ENCODE results near the gene SPNS2. TPM values are rescaled to one million over a fixed set of nuclear protein-coding genes. Genes with fewer than 3 reads are reported as not detected.

SPNS2 gene
- total RNA-seq, 1 experiment from 2014 or later: 2.6 TPM

DNA sequence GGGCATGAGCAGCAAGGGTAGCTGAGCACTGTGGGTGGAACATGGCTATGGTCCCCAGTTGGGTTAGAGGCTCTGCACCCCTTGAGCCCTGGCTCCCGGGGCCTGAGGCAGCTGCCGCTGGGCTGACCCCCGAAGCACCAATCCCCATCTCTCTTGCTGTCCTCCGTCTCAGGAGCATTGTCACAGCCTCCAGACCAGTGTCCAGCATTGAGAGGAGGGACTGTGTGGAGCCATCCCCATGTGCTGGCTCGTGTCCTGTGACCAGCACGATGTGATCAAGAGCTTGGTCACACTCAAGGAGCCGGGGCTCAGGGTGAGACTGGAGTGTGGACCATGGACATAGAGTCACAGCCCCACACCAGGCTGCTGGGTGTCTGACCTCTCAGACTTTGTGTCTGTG is 88.5 kb downstream of the SPNS2 start:
- Histone ChIP-seq H4K20me1 (ENCODE audit: low read length) (no peaks in the 10 kb centered on the region), H3K9ac (ENCODE audit: low read length) (no peak overlapping the region), H3F3A (ENCODE audit: low read length, unreplicated experiment) (no peaks in the 10 kb centered on the region), H3K27ac (ENCODE audit: low read length) (no peak overlapping the region), H3K79me2 (ENCODE audit: low read length) (no peaks in the 10 kb centered on the region), H2AFZ (ENCODE audit: low read length) (no peak overlapping the region), H3K36me3 (ENCODE audit: low read depth, low read length) (no peaks in the 10 kb centered on the region), H3K4me2 (ENCODE audit: low read length) (no peak overlapping the region), H3K9me2 (replicated peaks; ENCODE audit: low read length) (no peaks in the 10 kb centered on the region), H3K4me1 (ENCODE audit: insufficient read depth, low read length) (no peaks in the 10 kb centered on the region), H3K27me3 (ENCODE audit: low read length) (peaks cover 36% of the 10 kb centered on the region), H3K4me3 (ENCODE audit: low read length) (no peak overlapping the region), H3K9me3 (ENCODE audit: low read length) (no peaks in the 10 kb centered on the region)
- ChIA-PET CTCF (no interaction called here), POLR2A (ENCODE audit: unreplicated experiment) (no interaction called here)
- intact Hi-C loops (cut with micrococcal nuclease): no loop called here
- DNase-seq: no peak
- TF ChIP-seq, protein P1, sequence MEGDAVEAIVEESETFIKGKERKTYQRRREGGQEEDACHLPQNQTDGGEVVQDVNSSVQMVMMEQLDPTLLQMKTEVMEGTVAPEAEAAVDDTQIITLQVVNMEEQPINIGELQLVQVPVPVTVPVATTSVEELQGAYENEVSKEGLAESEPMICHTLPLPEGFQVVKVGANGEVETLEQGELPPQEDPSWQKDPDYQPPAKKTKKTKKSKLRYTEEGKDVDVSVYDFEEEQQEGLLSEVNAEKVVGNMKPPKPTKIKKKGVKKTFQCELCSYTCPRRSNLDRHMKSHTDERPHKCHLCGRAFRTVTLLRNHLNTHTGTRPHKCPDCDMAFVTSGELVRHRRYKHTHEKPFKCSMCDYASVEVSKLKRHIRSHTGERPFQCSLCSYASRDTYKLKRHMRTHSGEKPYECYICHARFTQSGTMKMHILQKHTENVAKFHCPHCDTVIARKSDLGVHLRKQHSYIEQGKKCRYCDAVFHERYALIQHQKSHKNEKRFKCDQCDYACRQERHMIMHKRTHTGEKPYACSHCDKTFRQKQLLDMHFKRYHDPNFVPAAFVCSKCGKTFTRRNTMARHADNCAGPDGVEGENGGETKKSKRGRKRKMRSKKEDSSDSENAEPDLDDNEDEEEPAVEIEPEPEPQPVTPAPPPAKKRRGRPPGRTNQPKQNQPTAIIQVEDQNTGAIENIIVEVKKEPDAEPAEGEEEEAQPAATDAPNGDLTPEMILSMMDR (conservative IDR thresholded peaks at IDR 0.05; ENCODE audit: low read depth, low read length): no peak
- no peak for TF ChIP-seq EZH2phosphoT487 (IDR thresholded peaks at IDR 0.05; ENCODE audit: borderline replicate concordance, low read length)
- no peak for TF ChIP-seq EZH2 (IDR thresholded peaks at IDR 0.05; ENCODE audit: low read length, unreplicated experiment)
- BruUV-seq (replicated peaks): no TSS peak
- ATAC-seq: no peak

DNA sequence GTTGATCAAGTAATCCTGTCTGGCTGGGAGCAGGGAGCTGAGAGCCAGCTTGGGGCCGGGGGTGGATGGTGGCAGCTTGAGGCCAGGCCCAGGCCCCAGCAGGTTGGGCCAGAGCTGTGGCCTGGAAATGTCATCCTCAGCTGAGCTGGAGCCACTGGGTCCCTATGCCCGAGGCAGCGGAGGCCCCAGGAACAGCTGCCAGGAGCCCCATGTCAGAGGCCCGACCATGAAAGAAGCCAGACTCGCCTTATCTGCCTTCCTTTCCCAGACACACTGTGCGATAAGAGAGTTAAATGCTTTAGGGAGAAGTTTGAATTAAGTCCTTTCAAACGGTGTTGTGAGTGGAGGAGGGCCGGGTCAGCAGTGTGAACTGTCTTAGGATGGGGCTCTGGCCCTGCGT is 89.1 kb downstream of the SPNS2 start:
- Histone ChIP-seq H3K4me3 (ENCODE audit: low read length) (no peak overlapping the region), H3K27me3 (ENCODE audit: low read length) (peaks cover 32% of the 10 kb centered on the region), H2AFZ (ENCODE audit: low read length) (no peak overlapping the region), H3F3A (ENCODE audit: low read length, unreplicated experiment) (no peaks in the 10 kb centered on the region), H3K36me3 (ENCODE audit: low read depth, low read length) (no peaks in the 10 kb centered on the region), H3K9me3 (ENCODE audit: low read length) (no peaks in the 10 kb centered on the region), H3K9ac (ENCODE audit: low read length) (no peak overlapping the region), H4K20me1 (ENCODE audit: low read length) (no peaks in the 10 kb centered on the region), H3K27ac (ENCODE audit: low read length) (no peak overlapping the region), H3K4me1 (ENCODE audit: insufficient read depth, low read length) (no peaks in the 10 kb centered on the region), H3K4me2 (ENCODE audit: low read length) (no peak overlapping the region), H3K9me2 (replicated peaks; ENCODE audit: low read length) (no peaks in the 10 kb centered on the region), H3K79me2 (ENCODE audit: low read length) (no peaks in the 10 kb centered on the region)
- no TSS peak for BruUV-seq (replicated peaks)
- DNase-seq (no peak), ATAC-seq (no peak)
- CTCF ChIA-PET: no interaction called here
- intact Hi-C loops (cut with micrococcal nuclease): no loop called here
- POLR2A ChIA-PET (ENCODE audit: unreplicated experiment): no interaction called here
- TF ChIP-seq EZH2phosphoT487 (IDR thresholded peaks at IDR 0.05; ENCODE audit: borderline replicate concordance, low read length): no peak
- TF ChIP-seq, protein P1 (conservative IDR thresholded peaks at IDR 0.05; ENCODE audit: low read depth, low read length): no peak
- TF ChIP-seq EZH2 (IDR thresholded peaks at IDR 0.05; ENCODE audit: low read length, unreplicated experiment): no peak

DNA sequence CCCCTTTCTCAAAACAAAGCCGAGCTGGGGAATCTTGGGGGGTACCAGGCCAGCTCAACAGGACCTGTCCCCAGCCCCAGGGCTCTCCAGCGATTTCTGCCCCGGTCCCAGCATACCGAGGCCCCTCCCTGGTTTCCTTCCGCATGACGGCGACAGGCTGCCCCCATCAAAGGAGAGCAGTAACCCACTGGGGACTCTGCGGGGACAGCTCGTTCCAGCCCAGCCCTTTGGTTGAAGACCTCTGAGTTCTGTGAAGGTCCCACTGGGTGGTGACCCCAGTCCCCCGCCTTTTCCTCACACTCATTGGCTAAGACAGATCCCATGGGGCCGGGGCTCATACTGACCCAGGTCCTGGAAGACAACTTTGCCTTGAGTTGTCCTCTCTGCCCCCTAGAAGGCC is 89.7 kb downstream of the SPNS2 start:
- H3F3A ChIP-seq (ENCODE audit: low read length, unreplicated experiment): no peaks in the 10 kb centered on the region
- TF ChIP-seq, protein P1 (conservative IDR thresholded peaks at IDR 0.05; ENCODE audit: low read depth, low read length): no peak
- no peak for TF ChIP-seq EZH2 (IDR thresholded peaks at IDR 0.05; ENCODE audit: low read length, unreplicated experiment)
- no TSS peak for BruUV-seq (replicated peaks)
- H3K4me3 ChIP-seq (ENCODE audit: low read length): no peak overlapping the region
- H3K9ac ChIP-seq (ENCODE audit: low read length): no peak overlapping the region
- intact Hi-C loops (cut with micrococcal nuclease): no loop called here
- CTCF ChIA-PET: no interaction called here
- DNase-seq: no peak
- H3K9me2 ChIP-seq (replicated peaks; ENCODE audit: low read length): no peaks in the 10 kb centered on the region
- H3K4me2 ChIP-seq (ENCODE audit: low read length): no peak overlapping the region
- H3K27ac ChIP-seq (ENCODE audit: low read length): no peak overlapping the region
- no peaks in the 10 kb centered on the region for H3K79me2 ChIP-seq (ENCODE audit: low read length)
- no peak for ATAC-seq
- H3K27me3 ChIP-seq (ENCODE audit: low read length): peaks cover 26% of the 10 kb centered on the region
- H4K20me1 ChIP-seq (ENCODE audit: low read length): no peaks in the 10 kb centered on the region
- no peaks in the 10 kb centered on the region for H3K9me3 ChIP-seq (ENCODE audit: low read length)
- POLR2A ChIA-PET (ENCODE audit: unreplicated experiment): no interaction called here
- H3K36me3 ChIP-seq (ENCODE audit: low read depth, low read length): no peaks in the 10 kb centered on the region
- no peaks in the 10 kb centered on the region for H3K4me1 ChIP-seq (ENCODE audit: insufficient read depth, low read length)
- H2AFZ ChIP-seq (ENCODE audit: low read length): no peak overlapping the region

Other genes with a start within 250 kb of the SPNS2 start
- 18.5 and 29.4 TPM in 2 replicates for gene ANKFY1, start 234.9 kb upstream of the SPNS2 start, total RNA-seq (2014; rRNA removed)
- gene UBE2G1, start 132.2 kb upstream of the SPNS2 start, total RNA-seq (2014; rRNA removed): 35.8 and 46.8 TPM in 2 replicates
- gene SPNS3, start 64.9 kb upstream of the SPNS2 start, total RNA-seq (2014; rRNA removed): 0.69 and 2.6 TPM in 2 replicates
- gene MYBBP1A, start 56.5 kb downstream of the SPNS2 start, total RNA-seq (2014; rRNA removed): 155 and 171 TPM in 2 replicates
- not detected in 2 replicates for gene GGT6, start 61.7 kb downstream of the SPNS2 start, total RNA-seq (2014; rRNA removed)
- not detected in 2 replicates for gene SMTNL2, start 85.6 kb downstream of the SPNS2 start, total RNA-seq (2014; rRNA removed)
- 0.81 TPM in 1 of 2 replicates, not detected in the other for gene ALOX15, start 142.8 kb downstream of the SPNS2 start, total RNA-seq (2014; rRNA removed)
- 35.1 and 37.6 TPM in 2 replicates for gene PELP1, start 205.3 kb downstream of the SPNS2 start, total RNA-seq (2014; rRNA removed)
- 22.2 and 28.1 TPM in 2 replicates for gene ARRB2, start 211.8 kb downstream of the SPNS2 start, total RNA-seq (2014; rRNA removed)
- 25.4 and 28.9 TPM in 2 replicates for gene MED11, start 232.5 kb downstream of the SPNS2 start, total RNA-seq (2014; rRNA removed)
- 0.51 and 0.58 TPM in 2 replicates for gene ZMYND15, start 241.0 kb downstream of the SPNS2 start, total RNA-seq (2014; rRNA removed)
- gene CXCL16, start 241.0 kb downstream of the SPNS2 start, total RNA-seq (2014; rRNA removed): 22.1 and 38.7 TPM in 2 replicates